Heart left ventricle (tissue), 16 donors: ENCODE data around the gene C2orf15. TPM values are rescaled to one million over a fixed set of nuclear protein-coding genes. Genes with fewer than 3 reads are reported as not detected.
A peak's percentile ranks its signal among the peaks of the same experiment; 100 is the strongest.
"Not testable (repeated sequence)": the region's sequence is repeated elsewhere in the genome, so short reads cannot be mapped to it uniquely, and the experiment has no call there.

Experiments used
- ATAC-seq, 4 donors: fragments of 200-7000 bp; cut with Tn5 transposase; one replicate each; pipeline ENCODE4 v1.9.1; 2020 to 2022; ENCODE audit warnings: moderate library complexity in 4 of 4, mild to moderate bottlenecking in 3 of 4, moderate number of reproducible peaks in 1 of 4
- DNase-seq, 5 donors: peaks; one replicate each; pipeline ENCODE4 v3.0.0-alpha.2; 2020
- H3K27ac ChIP-seq, 12 donors: fragments of 200-600 bp; sonication (generic) in 4 of 12; one replicate each; pipeline versions ENCODE4 v1.5.0 to v1.8.0; 2016 to 2022; ENCODE audit warnings: mild to moderate bottlenecking in 2 of 12
- H3K27me3 ChIP-seq, 9 donors: fragments of 200-600 bp; sonication (generic) in 2 of 9; one replicate each; pipeline versions ENCODE4 v1.5.1 to v1.8.0; 2016 to 2022; ENCODE audit warnings: mild to moderate bottlenecking in 3 of 9
- H3K36me3 ChIP-seq, 9 donors: fragments of 200-600 bp; sonication (generic) in 2 of 9; one replicate each; pipeline versions ENCODE4 v1.5.0 to v1.8.0; 2018 to 2022; ENCODE audit warnings: mild to moderate bottlenecking in 2 of 9
- H3K4me1 ChIP-seq, 12 donors: fragments of 200-600 bp; sonication (generic) in 4 of 12; one replicate each; pipeline versions ENCODE4 v1.5.0 to v1.8.0; 2016 to 2022; ENCODE audit warnings: mild to moderate bottlenecking in 3 of 12
- H3K4me3 ChIP-seq, 12 donors: fragments of 200-600 bp; sonication (generic) in 4 of 12; one replicate each; pipeline versions ENCODE4 v1.5.0 to v1.8.0; 2017 to 2022; ENCODE audit warnings: mild to moderate bottlenecking in 9 of 12, moderate library complexity in 4 of 12
- H3K9me3 ChIP-seq, 12 donors: fragments of 200-600 bp; sonication (generic) in 4 of 12; one replicate each; pipeline versions ENCODE4 v1.5.0 to v1.8.0; 2016 to 2022; ENCODE audit warnings: mild to moderate bottlenecking in 1 of 12
- CTCF ChIP-seq, 12 donors: fragments of 200-600 bp; sonication (generic) in 4 of 12; IDR thresholded peaks; one replicate each; pipeline versions ENCODE4 v1.5.0 to v1.8.0; 2018 to 2022; ENCODE audit warnings: antibody characterized with exemption in 12 of 12, mild to moderate bottlenecking in 5 of 12
- POLR2A ChIP-seq, 2 donors: fragments of 450-650 bp; IDR thresholded peaks; one replicate each; pipeline ENCODE4 v1.6.1; 2017; ENCODE audit warnings: antibody characterized with exemption in 2 of 2, mild to moderate bottlenecking in 2 of 2, moderate library complexity in 2 of 2
- WGBS, 4 donors: extraction: QIAGEN DNeasy Blood & Tissue Kit in 2 of 4; methylation state at CpG; one replicate each; pipeline versions ENCODE4 v1.1.5 to v1.1.7; 2013 to 2018; 5-methylcytosine and 5-hydroxymethylcytosine counted together
- intact Hi-C, 10 donors: fragments of 100-400 bp; cut with DNase I; formaldehyde crosslinking; loops; one replicate each; pipeline versions ENCODE4 v1.11.1 to v1.14.2; 2022
- polyA plus RNA-seq, 2 donors: library from polyadenylated mRNA; stranded (reverse); fragments of 200-250 nt; gene quantifications; one replicate each; pipeline ENCODE4 v1.2.3, GENCODE V29; 2013
- total RNA-seq, 9 donors: library from RNA; depleted of rRNA in 2 of 9; stranded (reverse); fragments of >200 nt in 2 of 9; fragmentation: NEBNext Ultra II Directional in 3 of 9; extraction: Animal tissue kit (Norgen Biotek cat#: 25700) in 3 of 9; gene quantifications; one replicate each; pipeline versions ENCODE4 v1.1.0 to v1.2.4, GENCODE V29; 2016 to 2023
- donor health status: ischemic (EF 13 %, LVEDD 7.1; RV severe dilation, severe dysfunction).
- donor health status: healthy with polysubstance abuse.
- donor health status: DM: no; HTN: yes; CAD: no.
- donor health status: DM: no; HTN: no; CAD: no.
- donor health status: ischemic (EF 25% LVEDD 6.9; RV normal size, moderate dysfunction).
- donor health status: ischemic (EF 25% LVEDD 5.7; RV mildly dilated, moderate dysfunction).
- donor health status: healthy.
- donor health status: DM: yes; HTN: yes; CAD: no.
- donor health status: ischemic (EF 35%, LVEDD 5.7; RV mildly dilated, moderate dysfunction).
- donor health status: nonischemic (EF 11% LVEDD 7.7; RV severe dilation, severe dysfunction).
- donor health status: DM: yes; HTN: yes; CAD: no.
- donor health status: PGD.
- donor health status: ischemic (EF 29% LVEDD 5.4; RV normal size, mild dysfunction).
- donor health status: nonischemic (EF 23%, LVEDD 6.1; RV moderate dilation, normal function).

C2orf15 gene
- total and polyA plus RNA-seq, 11 donors, result 0.04 to 0.70 (median 0.49) TPM; not detected in 7

DNA sequence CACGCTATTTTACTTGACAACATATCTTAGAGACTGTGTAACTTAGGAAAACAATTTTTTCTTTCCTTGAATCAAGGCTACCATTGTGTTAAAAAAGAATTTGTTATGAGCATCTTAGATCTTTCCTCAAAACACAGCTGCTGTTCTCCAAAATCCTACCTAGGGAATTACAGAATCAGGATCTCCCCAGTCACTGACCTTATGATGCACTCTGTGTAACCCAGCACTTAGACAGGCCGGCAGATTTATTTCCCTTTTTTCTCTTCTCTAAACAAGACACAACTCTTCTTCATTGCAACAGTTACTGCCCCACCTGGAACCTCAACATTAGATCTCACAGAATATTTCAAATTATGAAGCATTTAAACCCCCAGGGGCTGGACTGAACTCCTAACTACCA, 13.5 kb upstream of the C2orf15 start:
- intact Hi-C loops, result no loop called here
- H3K4me1 ChIP-seq, result no peaks in the 10 kb centered on the region
- H3K4me3 ChIP-seq, result no peak overlapping the region
- DNase-seq (no peak), ATAC-seq (no peak)
- no peaks in the 10 kb centered on the region for H3K27me3 ChIP-seq
- no peak overlapping the region for H3K27ac ChIP-seq
- H3K9me3 ChIP-seq, result peaks cover 0 to 64% (median 12%) of the 10 kb centered on the region in 12 donors
- peaks cover 0 to 12% (median 0%) of the 10 kb centered on the region in 9 donors for H3K36me3 ChIP-seq
- WGBS, 4 donors, result 80 to 86% (median 82%) methylated on average over 2 of the region's 2 CpGs
- no peak for TF ChIP-seq CTCF (IDR thresholded peaks at IDR 0.05)
- TF ChIP-seq POLR2A (IDR thresholded peaks at IDR 0.05), result no peak

- H3K27me3 ChIP-seq, H3K27ac ChIP-seq, H3K4me1 ChIP-seq, intact Hi-C loops, DNase-seq, H3K4me3 ChIP-seq, H3K36me3 ChIP-seq, ATAC-seq: not testable (repeated sequence)
- H3K9me3 ChIP-seq, result peaks cover 0 to 37% (median 12%) of the 10 kb centered on the region in 12 donors
- 84 to 93% (median 91%) methylated on average over 2 of the region's 2 CpGs for WGBS, 4 donors
Measured at GRCh38 chr2:99135044-99135556, 6.4 kb upstream of the C2orf15 start.

- 96 to 98% (median 97%) methylated on average over 4 of the region's 4 CpGs for WGBS, 4 donors
Measured at GRCh38 chr2:99139003-99139402, 2.5 kb upstream of the C2orf15 start.

DNA sequence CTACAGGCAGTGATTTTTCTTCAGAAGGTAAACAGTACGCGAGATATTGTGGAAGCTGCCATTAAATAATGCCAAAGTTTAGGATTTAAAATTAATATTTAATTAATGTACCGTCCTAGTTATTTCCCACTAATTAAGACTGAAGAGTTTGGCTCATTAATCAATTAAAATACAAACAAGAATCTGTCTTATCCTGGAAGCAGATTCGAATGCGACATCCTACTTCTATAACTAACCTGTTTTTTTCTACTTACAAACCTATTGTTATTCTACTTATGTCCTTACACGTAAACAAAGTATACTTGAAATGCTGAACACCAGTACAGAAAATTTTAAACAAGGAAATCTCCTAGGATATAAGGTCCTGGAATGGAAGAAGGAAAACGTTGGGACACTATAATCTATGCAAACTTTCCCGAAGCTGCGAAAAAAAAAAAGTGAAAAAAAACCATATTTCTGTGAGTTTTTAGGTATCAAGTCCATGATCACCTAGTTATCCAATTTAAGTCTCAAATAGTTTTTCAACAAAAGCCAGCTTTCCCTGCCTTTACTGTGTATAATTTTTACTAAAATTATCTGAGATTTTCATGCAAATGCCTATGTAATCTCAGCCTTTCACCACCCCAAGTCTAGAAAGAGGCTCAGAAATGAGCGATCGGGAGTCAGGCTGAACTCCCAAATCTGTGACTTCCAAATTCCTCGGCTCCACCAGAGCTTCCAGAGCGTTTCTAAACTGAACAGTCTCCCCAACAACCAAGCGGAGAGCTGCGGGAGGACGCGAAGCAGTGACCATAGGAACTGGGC, 1.2 kb upstream of the C2orf15 start:
- H3K27ac ChIP-seq, result peak overlapping the region in 10 of 12 donors; percentile 43 to 88 (median 79)
- intact Hi-C loops, result loop anchor here in 1 of 10 donors (2.0 to 5.0 kb wide), 2 partner anchors 15 to 42 kb away; partner anchors contain the start of genes LIPT1, MITD1, MRPL30 and TSGA10
- H3K27me3 ChIP-seq, result no peaks in the 10 kb centered on the region
- WGBS, 4 donors, result 27 to 30% (median 28%) methylated on average over 17 of the region's 17 CpGs
- no peaks in the 10 kb centered on the region for H3K9me3 ChIP-seq
- H3K36me3 ChIP-seq, result no peaks in the 10 kb centered on the region
- TF ChIP-seq POLR2A (IDR thresholded peaks at IDR 0.05) (no peak), CTCF (IDR thresholded peaks at IDR 0.05) (no peak)
- peak overlapping the region; percentile 62 to 99 (median 91) for H3K4me3 ChIP-seq
- no peak for DNase-seq
- H3K4me1 ChIP-seq, result peaks cover 0 to 15% (median 4%) of the 10 kb centered on the region in 12 donors
- no peak for ATAC-seq

More at GRCh38 chr2:99139003-99139402, 2.5 kb upstream of the C2orf15 start:
- intact Hi-C loops, result no loop called here
- TF ChIP-seq POLR2A (IDR thresholded peaks at IDR 0.05) (no peak), CTCF (IDR thresholded peaks at IDR 0.05) (no peak)
- Histone ChIP-seq H3K27me3 (no peaks in the 10 kb centered on the region), H3K9me3 (no peaks in the 10 kb centered on the region), H3K36me3 (no peaks in the 10 kb centered on the region), H3K4me1 (peaks cover 0 to 15% (median 4%) of the 10 kb centered on the region in 12 donors), H3K27ac (no peak overlapping the region), H3K4me3 (no peak overlapping the region)
- ATAC-seq (no peak), DNase-seq (no peak)
